A673 (cell line): Measurements from ENCODE around the gene RABGAP1L. TPM values are rescaled to one million over a fixed set of nuclear protein-coding genes. Genes with fewer than 3 reads are reported as not detected.
"Not testable (repeated sequence)": the region's sequence is repeated elsewhere in the genome, so short reads cannot be mapped to it uniquely, and the experiment has no call there.

Source experiments
- BruUV-seq: library from RNA; stranded (reverse); fragments of 400-500 nt; replicated peaks from 2 replicates; lab custom pipeline; 2021; lab: Mats Ljungman, UMichigan
- CTCF ChIA-PET: fragments of 300-600 bp; sonication (Branson Sonifier 250); formaldehyde crosslinking; loops from one replicate; lab custom pipeline; 2022; ENCODE audit warnings: antibody characterized with exemption; lab: Charles Lee
- POLR2A ChIA-PET: fragments of 300-600 bp; sonication (Branson Sonifier 250); formaldehyde crosslinking; loops from one replicate; lab custom pipeline; 2022; ENCODE audit warnings: antibody characterized with exemption; ENCODE audit not compliant: low non-redundant PET; lab: Charles Lee
- DNase-seq: peaks from one replicate; pipeline ENCODE4 v3.0.0-alpha.2; 2015; ENCODE audit warnings: low spot score
- H3K27ac ChIP-seq: fragments of 200-600 bp; sonication (generic); 2 replicates; pipeline ENCODE4 v1.5.1; 2016; ENCODE audit warnings: mixed run types, low read depth, mild to moderate bottlenecking, mixed read lengths, antibody characterized with exemption, low read length; ENCODE audit not compliant: poor library complexity, severe bottlenecking
- H3K27me3 ChIP-seq: fragments of 200-600 bp; sonication (generic); replicated peaks from 2 replicates; pipeline ENCODE4 v1.6.1; 2017; ENCODE audit warnings: mixed run types, low read depth, mild to moderate bottlenecking, mixed read lengths, antibody characterized with exemption, low read length; ENCODE audit not compliant: insufficient read depth, poor library complexity
- H3K36me3 ChIP-seq: fragments of 200-600 bp; sonication (generic); 2 replicates; pipeline ENCODE4 v1.6.1; 2016; ENCODE audit warnings: mixed run types, mild to moderate bottlenecking, mixed read lengths, antibody characterized with exemption, low read length; ENCODE audit not compliant: insufficient read depth, poor library complexity, severe bottlenecking
- H3K4me1 ChIP-seq: fragments of 200-600 bp; sonication (generic); 2 replicates; pipeline ENCODE4 v1.6.1; 2017; ENCODE audit warnings: mixed run types, mild to moderate bottlenecking, mixed read lengths, antibody characterized with exemption, low read length; ENCODE audit not compliant: insufficient read depth, poor library complexity, severe bottlenecking
- H3K4me3 ChIP-seq: fragments of 200-600 bp; sonication (generic); 2 replicates; pipeline ENCODE4 v1.5.1; 2016; ENCODE audit warnings: low read depth, mixed run types, mild to moderate bottlenecking, mixed read lengths, low read length; ENCODE audit not compliant: poor library complexity, severe bottlenecking
- H3K9me3 ChIP-seq: fragments of 200-600 bp; sonication (generic); 2 replicates; pipeline ENCODE4 v1.6.1; 2016; ENCODE audit warnings: mixed run types, low read depth, mild to moderate bottlenecking, mixed read lengths, antibody characterized with exemption, low read length; ENCODE audit not compliant: poor library complexity, severe bottlenecking
- EZH2 ChIP-seq: fragments of 200-600 bp; sonication (generic); IDR thresholded peaks from 2 replicates; pipeline ENCODE4 v1.6.1; 2017; ENCODE audit warnings: borderline replicate concordance, low read depth, mild to moderate bottlenecking, mixed read lengths, antibody characterized with exemption, low read length; ENCODE audit not compliant: poor library complexity, severe bottlenecking
- intact Hi-C: fragments of 100-400 bp; cut with micrococcal nuclease; formaldehyde crosslinking; loops from one replicate; pipeline ENCODE4 v1.10.0; 2022; ENCODE audit not compliant: unreplicated experiment
- total RNA-seq: library from RNA; stranded (reverse); gene quantifications from 2 replicates; pipeline ENCODE4 v1.2.3, GENCODE V29; 2021
- TF ChIP-seq, protein P1 (sequence below): fragments of 300-800, 200-600 bp; sonication (generic); conservative IDR thresholded peaks from 2 replicates; pipeline ENCODE4 v1.5.1; 2017; ENCODE audit warnings: low read depth, mild to moderate bottlenecking, antibody characterized with exemption, low read length, moderate library complexity, mixed read lengths

RABGAP1L gene
- total RNA-seq, 1 experiment from 2014 or later: 19.3 TPM

DNA sequence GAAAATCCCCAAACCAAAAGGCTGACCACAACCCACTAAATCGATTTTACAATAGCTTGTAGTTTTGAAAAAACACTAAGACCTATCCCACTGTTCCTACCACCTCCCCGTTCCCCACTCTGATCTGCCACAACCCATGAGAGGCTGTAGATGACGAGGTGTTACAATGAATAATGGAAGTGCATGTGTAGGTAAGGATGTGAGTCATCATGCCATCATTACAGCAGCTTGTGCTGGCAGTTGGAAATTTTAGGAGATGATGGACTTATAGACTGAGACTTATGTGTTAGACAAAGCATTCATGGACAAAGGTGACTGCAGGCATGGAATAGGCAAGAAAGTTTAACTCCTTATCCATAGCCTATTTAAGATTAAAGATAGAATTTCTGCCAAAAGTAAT, 655.7 kb downstream of the RABGAP1L start:
- Histone ChIP-seq H3K27ac (no peak overlapping the region), H3K4me1 (peaks cover 4% of the 10 kb centered on the region), H3K36me3 (no peaks in the 10 kb centered on the region), H3K4me3 (no peak overlapping the region), H3K27me3 (no peaks in the 10 kb centered on the region), H3K9me3 (no peaks in the 10 kb centered on the region)
- POLR2A ChIA-PET: no interaction called here
- CTCF ChIA-PET: no interaction called here
- TF ChIP-seq, protein P1, sequence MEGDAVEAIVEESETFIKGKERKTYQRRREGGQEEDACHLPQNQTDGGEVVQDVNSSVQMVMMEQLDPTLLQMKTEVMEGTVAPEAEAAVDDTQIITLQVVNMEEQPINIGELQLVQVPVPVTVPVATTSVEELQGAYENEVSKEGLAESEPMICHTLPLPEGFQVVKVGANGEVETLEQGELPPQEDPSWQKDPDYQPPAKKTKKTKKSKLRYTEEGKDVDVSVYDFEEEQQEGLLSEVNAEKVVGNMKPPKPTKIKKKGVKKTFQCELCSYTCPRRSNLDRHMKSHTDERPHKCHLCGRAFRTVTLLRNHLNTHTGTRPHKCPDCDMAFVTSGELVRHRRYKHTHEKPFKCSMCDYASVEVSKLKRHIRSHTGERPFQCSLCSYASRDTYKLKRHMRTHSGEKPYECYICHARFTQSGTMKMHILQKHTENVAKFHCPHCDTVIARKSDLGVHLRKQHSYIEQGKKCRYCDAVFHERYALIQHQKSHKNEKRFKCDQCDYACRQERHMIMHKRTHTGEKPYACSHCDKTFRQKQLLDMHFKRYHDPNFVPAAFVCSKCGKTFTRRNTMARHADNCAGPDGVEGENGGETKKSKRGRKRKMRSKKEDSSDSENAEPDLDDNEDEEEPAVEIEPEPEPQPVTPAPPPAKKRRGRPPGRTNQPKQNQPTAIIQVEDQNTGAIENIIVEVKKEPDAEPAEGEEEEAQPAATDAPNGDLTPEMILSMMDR: no peak
- TF ChIP-seq EZH2: no peak
- intact Hi-C loops: loop anchor here (2.0 kb wide), 1 partner anchor 40 kb away; no protein-coding TSS in a partner anchor
- DNase-seq: no peak
- no TSS peak for BruUV-seq

DNA sequence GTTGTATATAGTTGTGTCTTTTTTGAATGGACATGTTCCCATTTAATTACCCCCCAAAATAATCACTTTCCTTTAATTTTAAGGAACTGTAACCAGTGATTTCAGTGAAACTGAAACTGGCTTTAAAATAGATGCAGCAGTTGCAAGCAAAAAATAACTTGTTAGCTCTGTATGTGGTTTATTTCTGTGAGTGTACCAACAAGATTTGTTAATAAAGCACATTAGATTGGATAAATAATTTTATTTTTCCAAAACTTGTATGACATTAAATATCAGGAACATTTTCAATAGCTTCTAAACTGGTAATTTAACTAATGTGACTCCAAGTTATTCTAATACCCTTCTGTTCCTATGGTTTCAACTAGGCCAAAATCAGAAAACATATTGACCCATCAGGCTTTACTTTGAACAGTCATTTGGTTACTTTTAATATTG, 656.2 kb downstream of the RABGAP1L start:
- ChIA-PET CTCF (no interaction called here), POLR2A (no interaction called here)
- DNase-seq: no peak
- TF ChIP-seq EZH2: no peak
- TF ChIP-seq, protein P1: no peak
- Histone ChIP-seq H3K36me3 (no peaks in the 10 kb centered on the region), H3K27me3 (no peaks in the 10 kb centered on the region), H3K4me3 (no peak overlapping the region), H3K4me1 (no peaks in the 10 kb centered on the region), H3K9me3 (no peaks in the 10 kb centered on the region), H3K27ac (no peak overlapping the region)
- intact Hi-C loops: loop anchor here (2.0 kb wide), 1 partner anchor 39 kb away; no protein-coding TSS in a partner anchor
- no TSS peak for BruUV-seq

DNA sequence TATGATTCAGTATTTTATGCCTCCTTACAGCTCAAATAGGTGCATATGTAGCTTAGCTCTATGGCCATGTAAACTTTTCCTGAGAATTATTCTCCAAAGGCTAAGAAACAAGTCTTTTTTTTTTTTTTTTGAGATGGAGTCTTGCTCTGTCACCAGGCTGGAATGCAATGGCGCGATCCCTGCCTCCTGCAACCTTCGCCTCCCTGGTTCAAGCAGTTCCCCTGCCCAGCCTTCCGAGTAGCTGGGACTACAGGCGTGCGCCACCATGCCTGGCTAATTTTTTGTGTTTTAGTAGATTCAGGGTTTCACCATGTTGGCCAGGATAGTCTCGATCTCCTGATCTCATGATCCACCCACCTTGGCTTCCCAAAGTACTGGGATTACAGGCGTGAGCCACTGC, 657.3 kb downstream of the RABGAP1L start:
- POLR2A ChIA-PET, H3K27me3 ChIP-seq, H3K9me3 ChIP-seq, CTCF ChIA-PET, H3K36me3 ChIP-seq, H3K27ac ChIP-seq, DNase-seq, H3K4me3 ChIP-seq, H3K4me1 ChIP-seq, BruUV-seq, intact Hi-C loops: not testable (repeated sequence)

DNA sequence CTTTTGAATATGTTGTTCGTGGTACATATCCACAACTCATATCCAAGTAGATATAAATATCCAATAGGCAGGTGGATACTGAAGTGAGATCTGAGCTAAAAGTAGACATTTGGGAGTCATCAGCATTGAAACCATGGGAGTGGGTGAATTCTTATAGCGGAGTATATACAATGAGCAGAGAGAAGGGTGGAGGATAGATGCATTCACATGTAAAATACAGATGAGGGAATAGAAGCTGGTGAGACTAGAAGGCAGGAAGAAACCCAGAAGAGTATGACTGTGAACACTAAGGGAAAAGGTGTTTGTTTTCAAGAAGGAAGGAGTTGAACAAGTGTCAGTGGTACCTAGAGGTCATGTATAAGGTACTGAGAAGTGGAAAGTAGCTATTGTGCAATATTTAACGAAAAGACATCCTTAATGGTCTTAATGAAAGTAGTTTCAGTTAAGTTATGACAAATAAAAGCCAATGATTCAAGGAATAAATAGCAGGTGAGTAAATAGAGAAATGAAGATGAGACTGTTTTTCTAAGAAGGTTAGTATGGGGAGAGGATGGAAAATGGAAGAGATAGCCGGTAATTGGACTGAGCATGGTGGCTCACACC, 658.8 kb downstream of the RABGAP1L start:
- intact Hi-C loops: no loop called here
- TF ChIP-seq, protein P1: no peak
- no peak for TF ChIP-seq EZH2
- no peak overlapping the region for H3K27ac ChIP-seq

More for the DNA sequence above, 658.8 kb downstream of the RABGAP1L start:
- CTCF ChIA-PET: no interaction called here
- BruUV-seq: no TSS peak
- POLR2A ChIA-PET: no interaction called here
- H3K4me3 ChIP-seq: no peak overlapping the region
- H3K36me3 ChIP-seq: no peaks in the 10 kb centered on the region
- no peaks in the 10 kb centered on the region for H3K4me1 ChIP-seq
- no peak for DNase-seq
- H3K27me3 ChIP-seq: no peaks in the 10 kb centered on the region
- H3K9me3 ChIP-seq: no peaks in the 10 kb centered on the region
